HepG2 (cell line): ENCODE measurements around the gene SKP1. TPM values are rescaled to one million over a fixed set of nuclear protein-coding genes. Genes with fewer than 3 reads are reported as not detected.

Experiments
- ATAC-seq: fragments of 200-7000 bp; cut with Tn5 transposase; 3 replicates; pipeline ENCODE4 v1.9.1; 2020; ENCODE audit warnings: mild to moderate bottlenecking, moderate library complexity
- BruUV-seq: library from RNA; stranded (reverse); fragments of 400-500 nt; replicated peaks from 2 replicates; lab custom pipeline; 2021; lab: Mats Ljungman, UMichigan
- CTCF ChIA-PET: fragments of 300-600 bp; formaldehyde crosslinking; extraction: SDS; loops from one replicate; lab custom pipeline; 2021; ENCODE audit warnings: low total read pairs, inconsistent platforms, low intra/inter-chr PET ratio; lab: Yijun Ruan, JAX
- POLR2A ChIA-PET: fragments of 350-600 bp; sonication (Branson Sonifier 250); formaldehyde crosslinking; loops from one replicate; lab custom pipeline; 2020; ENCODE audit warnings: antibody characterized with exemption, inconsistent platforms; lab: Yijun Ruan, JAX
- DNase-seq: peaks from one replicate; pipeline ENCODE4 v3.0.0-alpha.2; 2015; ENCODE audit warnings: low spot score
- FAIRE-seq: peaks from 3 replicates; lab custom pipeline; 2011; peaks lifted over from hg19 to GRCh38; lab: Jason Lieb, UNC
- H2AFZ ChIP-seq: one replicate; pipeline ENCODE4 v1.6.1; 2011; ENCODE audit warnings: low read length, inconsistent platforms
- H3K27ac ChIP-seq: fragments of 300-600 bp; 3 replicates; pipeline ENCODE4 v1.8.0; 2011; ENCODE audit warnings: mixed run types, mild to moderate bottlenecking, mixed read lengths, low read length, inconsistent platforms; ENCODE audit not compliant: insufficient read depth; ENCODE audit errors: extremely low read length
- H3K27me3 ChIP-seq, 2 experiments: fragments of 200-600 bp in 1 of 2; 2 replicates in 1 of 2; 3 replicates in 1 of 2; pipeline versions ENCODE4 v1.6.0 to v1.8.0; 2011; ENCODE audit warnings: low read length in 2 of 2, mild to moderate bottlenecking in 2 of 2, moderate library complexity in 2 of 2, inconsistent platforms in 1 of 2; ENCODE audit not compliant: insufficient read depth in 2 of 2, control insufficient read depth in 1 of 2
- H3K36me3 ChIP-seq, 2 experiments: fragments of 200-600 bp in 1 of 2; replicated peaks in 1 of 2; 2 replicates in 1 of 2; 3 replicates in 1 of 2; pipeline versions ENCODE4 v1.5.1 to v1.8.0; 2011; ENCODE audit warnings: low read length in 2 of 2, inconsistent platforms in 1 of 2; ENCODE audit not compliant: insufficient read depth in 2 of 2, control insufficient read depth in 1 of 2
- H3K4me1 ChIP-seq: 2 replicates; pipeline ENCODE4 v1.5.1; 2012; ENCODE audit warnings: low read length, inconsistent platforms; ENCODE audit not compliant: insufficient read depth
- H3K4me2 ChIP-seq: 2 replicates; pipeline ENCODE4 v1.6.0; 2011; ENCODE audit warnings: low read depth, low read length, inconsistent platforms
- H3K4me3 ChIP-seq, 3 experiments: fragments of 200-600 bp in 1 of 3; sonication (generic), shearing (Covaris generic) in 1 of 3; replicated peaks in 1 of 3; 2 replicates each; pipeline ENCODE4 v1.5.1; 2011 to 2016; ENCODE audit warnings: low read length in 3 of 3, inconsistent platforms in 2 of 3, low read depth in 2 of 3, mild to moderate bottlenecking in 2 of 3, control low read depth in 1 of 3, mixed read lengths in 1 of 3; ENCODE audit not compliant: insufficient read depth in 1 of 3
- H3K79me2 ChIP-seq: one replicate; pipeline ENCODE4 v1.6.1; 2011; ENCODE audit warnings: low read length, inconsistent platforms; ENCODE audit not compliant: insufficient read depth
- H3K9ac ChIP-seq: 2 replicates; pipeline ENCODE4 v1.6.0; 2011; ENCODE audit warnings: mild to moderate bottlenecking, low read depth, low read length, inconsistent platforms; ENCODE audit not compliant: insufficient read depth
- H3K9me3 ChIP-seq: 2 replicates; pipeline ENCODE4 v1.5.1; 2012; ENCODE audit warnings: mild to moderate bottlenecking, low read length
- H4K20me1 ChIP-seq: 2 replicates; pipeline ENCODE4 v1.6.0; 2011; ENCODE audit warnings: inconsistent platforms, mild to moderate bottlenecking, low read length, moderate library complexity; ENCODE audit not compliant: insufficient read depth
- BRF2 ChIP-seq: sonication (generic); formaldehyde crosslinking; IDR thresholded peaks from 2 replicates; pipeline ENCODE4 v1.8.1; 2022; ENCODE audit warnings: mild to moderate bottlenecking, missing genetic modification reagents
- CBX1 ChIP-seq: IDR thresholded peaks from one replicate; pipeline ENCODE4 v1.6.1; 2016; ENCODE audit warnings: antibody characterized with exemption, low read depth
- JUN ChIP-seq: sonication (generic); formaldehyde crosslinking; IDR thresholded peaks from 2 replicates; pipeline ENCODE4 v1.4.0; 2020; ENCODE audit warnings: mild to moderate bottlenecking, missing genetic modification reagents
- MATR3 ChIP-seq: sonication (generic); formaldehyde crosslinking; IDR thresholded peaks from 2 replicates; pipeline ENCODE4 v1.4.0; 2020; ENCODE audit warnings: missing genetic modification reagents
- NCOR1 ChIP-seq: fragments of 200-600 bp; sonication (generic); IDR thresholded peaks from 2 replicates; pipeline ENCODE4 v1.7.0; 2017; ENCODE audit warnings: antibody characterized with exemption, low read length, borderline replicate concordance
- SP2 ChIP-seq: sonication (generic); formaldehyde crosslinking; IDR thresholded peaks from 2 replicates; pipeline ENCODE4 v1.5.1; 2020; ENCODE audit warnings: mild to moderate bottlenecking, missing genetic modification reagents
- STAT5B ChIP-seq: sonication (generic); formaldehyde crosslinking; IDR thresholded peaks from 2 replicates; pipeline ENCODE4 v1.4.0; 2020; ENCODE audit warnings: missing genetic modification reagents
- ZFP62 ChIP-seq: sonication (generic); formaldehyde crosslinking; IDR thresholded peaks from 2 replicates; pipeline ENCODE4 v1.4.0; 2020; ENCODE audit warnings: missing genetic modification reagents
- ZFP82 ChIP-seq: sonication (generic); formaldehyde crosslinking; IDR thresholded peaks from 2 replicates; pipeline ENCODE4 v1.5.1; 2020; ENCODE audit warnings: mild to moderate bottlenecking, missing genetic modification reagents, borderline replicate concordance
- ZIK1 ChIP-seq: sonication (generic); formaldehyde crosslinking; IDR thresholded peaks from 2 replicates; pipeline ENCODE4 v1.5.0; 2020; ENCODE audit warnings: mild to moderate bottlenecking, low read depth, missing genetic modification reagents, borderline replicate concordance
- ZNF644 ChIP-seq: IDR thresholded peaks from 2 replicates; pipeline ENCODE4 v1.6.1; 2016; ENCODE audit warnings: low read depth
- ZNF709 ChIP-seq: sonication (generic); formaldehyde crosslinking; IDR thresholded peaks from 2 replicates; pipeline ENCODE4 v1.5.0; 2020; ENCODE audit warnings: mild to moderate bottlenecking, missing genetic modification reagents
- WGBS: methylation state at CpG from one replicate; pipeline ENCODE4 v1.1.6; 2017; ENCODE audit warnings: low lambda C conversion rate; 5-methylcytosine and 5-hydroxymethylcytosine counted together
- in situ Hi-C: cut with HindIII; loops from 2 replicates; pipeline ENCODE4 v1.10.0; 2017; ENCODE audit warnings: low pct_unique_long_range_greater_than_20kb; ENCODE audit not compliant: extremely low pct_ligation_motif_present
- intact Hi-C: fragments of 100-400 bp; cut with micrococcal nuclease; formaldehyde crosslinking; loops from one replicate; pipeline ENCODE4 v1.10.0; 2022; ENCODE audit not compliant: unreplicated experiment
- polyA plus RNA-seq, 8 experiments: library from polyadenylated mRNA; depleted of rRNA in 3 of 8; stranded (reverse) in 7 of 8; unstranded in 1 of 8; fragments of >200 nt; fragmentation: Illumina TruSeq in 4 of 8; extraction: Trizol in 4 of 8; gene quantifications; 2 replicates each; pipeline versions ENCODE4 v1.2.1 to v1.2.3, GENCODE V29; 2011 to 2016; ENCODE audit warnings: low read depth in 4 of 8, missing spikeins in 1 of 8, mixed read lengths in 1 of 8; ENCODE audit not compliant: insufficient read depth in 1 of 8
- total RNA-seq, 5 experiments: library from RNA; depleted of rRNA; stranded (reverse); fragments of >200 nt; fragmentation: Illumina TruSeq; extraction: Trizol; gene quantifications; 2 replicates each; pipeline ENCODE4 v1.2.3, GENCODE V29; 2016; ENCODE audit warnings: low read depth in 1 of 5

Gene SKP1
- total and polyA plus RNA-seq, 2 of the 13 experiments (the other 11 are each of a cell fraction or from before 2014, with no cell fraction given) = 134 to 340 TPM

GRCh38 chr5:134110382-134110781 is 66.4 kb downstream of the SKP1 start:
- DNase-seq (no peak), ATAC-seq (no peak), FAIRE-seq (no peak)
- no peak overlapping the region for H3K9ac ChIP-seq
- H2AFZ ChIP-seq = no peak overlapping the region
- no peaks in the 10 kb centered on the region for H3K36me3 ChIP-seq
- no peaks in the 10 kb centered on the region for H3K9me3 ChIP-seq
- intact Hi-C loops = no loop called here
- no peaks in the 10 kb centered on the region for H3K79me2 ChIP-seq
- TF ChIP-seq NCOR1 (no peak), ZIK1 (CRISPR knock-in tag) (no peak), BRF2 (CRISPR knock-in tag) (no peak), ZNF709 (CRISPR knock-in tag) (no peak), MATR3 (CRISPR knock-in tag) (no peak), JUN (CRISPR knock-in tag) (no peak), ZFP82 (no peak), ZNF644 (no peak), CBX1 (no peak), ZFP62 (CRISPR knock-in tag) (no peak), STAT5B (CRISPR knock-in tag) (no peak), SP2 (CRISPR knock-in tag) (no peak)
- peaks cover 64% of the 10 kb centered on the region for H3K4me1 ChIP-seq
- in situ Hi-C loops = no loop called here
- no peak overlapping the region for H3K27ac ChIP-seq
- 36% methylated on average over 8 of the region's 10 CpGs for WGBS
- H3K4me3 ChIP-seq = no peak overlapping the region
- BruUV-seq = no TSS peak
- no peaks in the 10 kb centered on the region for H4K20me1 ChIP-seq
- ChIA-PET POLR2A (interaction anchor here (2.7 kb wide), 1 partner anchor 11 kb away, joined by 28 read pairs; no protein-coding TSS in a partner anchor), CTCF (no interaction called here)
- H3K4me2 ChIP-seq = no peak overlapping the region
- H3K27me3 ChIP-seq = peaks cover 8 to 28% of the 10 kb centered on the region in 2 experiments; a peak in 3 of 5 replicates
